Karpas-422 (cell line): ENCODE measurements around the gene IFNG. TPM values are rescaled to one million over a fixed set of nuclear protein-coding genes. Genes with fewer than 3 reads are reported as not detected.

ENCODE experiments used
- DNase-seq: peaks from one replicate; pipeline ENCODE4 v3.0.0-alpha.2; 2015
- H2AFZ ChIP-seq: fragments of 200-600 bp; sonication (generic); 2 replicates; pipeline ENCODE4 v1.6.1; 2014; ENCODE audit warnings: antibody characterized with exemption, low read length, mixed read lengths
- H3K27ac ChIP-seq: fragments of 200-600 bp; sonication (generic); 2 replicates; pipeline ENCODE4 v1.5.1; 2014; ENCODE audit warnings: mild to moderate bottlenecking, low read length, moderate library complexity
- H3K27me3 ChIP-seq: fragments of 200-600 bp; sonication (generic); 2 replicates; pipeline ENCODE4 v1.6.1; 2014; ENCODE audit warnings: low read length, mixed read lengths
- H3K36me3 ChIP-seq: fragments of 200-600 bp; sonication (generic); 2 replicates; pipeline ENCODE4 v1.6.1; 2014; ENCODE audit warnings: low read length, mixed read lengths; ENCODE audit not compliant: insufficient read depth
- H3K4me1 ChIP-seq: fragments of 200-600 bp; sonication (generic); 2 replicates; pipeline ENCODE4 v1.6.1; 2014; ENCODE audit warnings: mild to moderate bottlenecking, low read length, mixed read lengths
- H3K4me2 ChIP-seq: fragments of 200-600 bp; sonication (generic); 2 replicates; pipeline ENCODE4 v1.6.1; 2014; ENCODE audit warnings: low read length, low read depth, mild to moderate bottlenecking; ENCODE audit not compliant: poor library complexity, severe bottlenecking
- H3K4me3 ChIP-seq: fragments of 200-600 bp; sonication (generic); 2 replicates; pipeline ENCODE4 v1.5.1; 2014; ENCODE audit warnings: mild to moderate bottlenecking, antibody characterized with exemption, low read length, mixed read lengths
- H3K79me2 ChIP-seq: fragments of 200-600 bp; sonication (generic); 2 replicates; pipeline ENCODE4 v1.6.1; 2014; ENCODE audit warnings: mild to moderate bottlenecking, low read length, mixed read lengths
- H3K9ac ChIP-seq: fragments of 200-600 bp; sonication (generic); 2 replicates; pipeline ENCODE4 v1.6.0; 2014; ENCODE audit warnings: low read length
- H3K9me2 ChIP-seq: fragments of 200-600 bp; sonication (generic), shearing (Covaris generic); replicated peaks from 2 replicates; pipeline ENCODE4 v1.6.0; 2014; ENCODE audit warnings: mild to moderate bottlenecking, low read length, moderate library complexity; ENCODE audit not compliant: insufficient read depth
- H3K9me3 ChIP-seq: fragments of 300-700, 200-600 bp; sonication (generic); 2 replicates; pipeline ENCODE4 v1.6.1; 2014; ENCODE audit warnings: low read length, mixed read lengths
- H4K20me1 ChIP-seq: fragments of 200-600 bp; sonication (generic); 2 replicates; pipeline ENCODE4 v1.6.1; 2014; ENCODE audit warnings: mild to moderate bottlenecking, antibody characterized with exemption, low read length, low read depth; ENCODE audit not compliant: insufficient read depth
- total RNA-seq: library from RNA; depleted of rRNA; stranded (reverse); fragments of >200 nt; shearing (Covaris generic); gene quantifications from 2 replicates; pipeline ENCODE4 v1.2.3, GENCODE V29; 2014; ENCODE audit warnings: low replicate concordance

The IFNG gene
- total RNA-seq, 1 experiment from 2014 or later, result not detected

GRCh38 chr12:68158432-68158831 is 1.1 kb downstream of the IFNG start:
- H3K9me3 ChIP-seq, result no peaks in the 10 kb centered on the region
- H3K79me2 ChIP-seq, result no peaks in the 10 kb centered on the region
- peaks cover 3% of the 10 kb centered on the region for H3K4me1 ChIP-seq
- no peaks in the 10 kb centered on the region for H4K20me1 ChIP-seq
- no peak overlapping the region for H2AFZ ChIP-seq
- H3K27ac ChIP-seq, result no peak overlapping the region
- no peaks in the 10 kb centered on the region for H3K36me3 ChIP-seq
- H3K9me2 ChIP-seq, result no peaks in the 10 kb centered on the region
- no peaks in the 10 kb centered on the region for H3K27me3 ChIP-seq
- DNase-seq, result peak; percentile 82
- H3K9ac ChIP-seq, result no peak overlapping the region
- no peak overlapping the region for H3K4me2 ChIP-seq
- no peak overlapping the region for H3K4me3 ChIP-seq

- Histone ChIP-seq H3K36me3 (no peaks in the 10 kb centered on the region), H4K20me1 (no peaks in the 10 kb centered on the region), H3K9me3 (no peaks in the 10 kb centered on the region), H3K9me2 (no peaks in the 10 kb centered on the region), H3K4me2 (no peak overlapping the region), H3K79me2 (no peaks in the 10 kb centered on the region), H3K4me3 (no peak overlapping the region), H3K9ac (no peak overlapping the region), H3K4me1 (no peaks in the 10 kb centered on the region), H2AFZ (no peak overlapping the region), H3K27me3 (no peaks in the 10 kb centered on the region), H3K27ac (no peak overlapping the region)
- DNase-seq, result no peak
These were observed 2.2 kb downstream of the IFNG start for GRCh38 chr12:68157380-68157779.

GRCh38 chr12:68156636-68157035 is 2.9 kb downstream of the IFNG start:
- no peaks in the 10 kb centered on the region for H3K27me3 ChIP-seq
- H3K36me3 ChIP-seq, result no peaks in the 10 kb centered on the region
- H3K4me2 ChIP-seq, result no peak overlapping the region

GRCh38 chr12:68154779-68155178 is 4.8 kb downstream of the IFNG start:
- no peak overlapping the region for H3K9ac ChIP-seq
- no peaks in the 10 kb centered on the region for H3K27me3 ChIP-seq
- no peaks in the 10 kb centered on the region for H3K9me3 ChIP-seq
- no peaks in the 10 kb centered on the region for H3K4me1 ChIP-seq
- no peaks in the 10 kb centered on the region for H3K79me2 ChIP-seq
- H3K4me2 ChIP-seq, result no peak overlapping the region
- H2AFZ ChIP-seq, result no peak overlapping the region
- no peak overlapping the region for H3K4me3 ChIP-seq
- H4K20me1 ChIP-seq, result no peaks in the 10 kb centered on the region
- H3K9me2 ChIP-seq, result no peaks in the 10 kb centered on the region
- H3K27ac ChIP-seq, result no peak overlapping the region
- no peak for DNase-seq
- no peaks in the 10 kb centered on the region for H3K36me3 ChIP-seq

More at GRCh38 chr12:68156636-68157035, 2.9 kb downstream of the IFNG start:
- no peak for DNase-seq
- Histone ChIP-seq H3K4me1 (no peaks in the 10 kb centered on the region), H3K9ac (no peak overlapping the region), H2AFZ (no peak overlapping the region), H3K79me2 (no peaks in the 10 kb centered on the region), H3K9me2 (no peaks in the 10 kb centered on the region), H4K20me1 (no peaks in the 10 kb centered on the region), H3K27ac (no peak overlapping the region), H3K9me3 (no peaks in the 10 kb centered on the region), H3K4me3 (no peak overlapping the region)

- no peak overlapping the region for H3K9ac ChIP-seq
- no peaks in the 10 kb centered on the region for H3K9me3 ChIP-seq
- H3K4me2 ChIP-seq, result no peak overlapping the region
- no peak for DNase-seq
- H3K9me2 ChIP-seq, result no peaks in the 10 kb centered on the region
- no peaks in the 10 kb centered on the region for H3K4me1 ChIP-seq
- H3K27me3 ChIP-seq, result no peaks in the 10 kb centered on the region
- no peaks in the 10 kb centered on the region for H3K79me2 ChIP-seq
- H2AFZ ChIP-seq, result no peak overlapping the region
- H3K36me3 ChIP-seq, result no peaks in the 10 kb centered on the region
- no peak overlapping the region for H3K4me3 ChIP-seq
- H3K27ac ChIP-seq, result no peak overlapping the region
- no peaks in the 10 kb centered on the region for H4K20me1 ChIP-seq
These were observed 11.1 kb downstream of the IFNG start for GRCh38 chr12:68148261-68148951.

GRCh38 chr12:68140556-68140955 is 19.0 kb downstream of the IFNG start:
- H3K79me2 ChIP-seq, result no peaks in the 10 kb centered on the region
- H3K4me3 ChIP-seq, result no peak overlapping the region
- H3K36me3 ChIP-seq, result no peaks in the 10 kb centered on the region
- no peaks in the 10 kb centered on the region for H3K27me3 ChIP-seq
- no peak for DNase-seq
- H3K9me2 ChIP-seq, result no peaks in the 10 kb centered on the region
- no peaks in the 10 kb centered on the region for H4K20me1 ChIP-seq
- no peak overlapping the region for H3K4me2 ChIP-seq
- H2AFZ ChIP-seq, result no peak overlapping the region
- no peaks in the 10 kb centered on the region for H3K4me1 ChIP-seq
- H3K27ac ChIP-seq, result no peak overlapping the region
- no peaks in the 10 kb centered on the region for H3K9me3 ChIP-seq
- H3K9ac ChIP-seq, result no peak overlapping the region

- DNase-seq, result no peak
- Histone ChIP-seq H3K9me3 (no peaks in the 10 kb centered on the region), H3K9me2 (no peaks in the 10 kb centered on the region), H4K20me1 (no peaks in the 10 kb centered on the region), H3K4me3 (no peak overlapping the region), H3K4me1 (no peaks in the 10 kb centered on the region), H3K4me2 (no peak overlapping the region), H2AFZ (no peak overlapping the region), H3K27ac (no peak overlapping the region), H3K27me3 (no peaks in the 10 kb centered on the region), H3K9ac (no peak overlapping the region), H3K36me3 (no peaks in the 10 kb centered on the region), H3K79me2 (no peaks in the 10 kb centered on the region)
These were observed 19.6 kb downstream of the IFNG start for GRCh38 chr12:68139941-68140340.

- Histone ChIP-seq H3K27me3 (no peaks in the 10 kb centered on the region), H3K9ac (no peak overlapping the region), H3K36me3 (no peaks in the 10 kb centered on the region), H3K79me2 (no peaks in the 10 kb centered on the region), H3K4me1 (no peaks in the 10 kb centered on the region), H3K4me2 (no peak overlapping the region), H3K9me3 (no peaks in the 10 kb centered on the region), H4K20me1 (no peaks in the 10 kb centered on the region), H2AFZ (no peak overlapping the region), H3K4me3 (no peak overlapping the region), H3K27ac (no peak overlapping the region), H3K9me2 (no peaks in the 10 kb centered on the region)
- DNase-seq, result no peak
These were observed 20.5 kb downstream of the IFNG start for GRCh38 chr12:68139001-68139400.
